Measurements from ENCODE around the gene IGHMBP2. TPM values are rescaled to one million over a fixed set of nuclear protein-coding genes. Genes with fewer than 3 reads are reported as not detected.

Gene IGHMBP2
- polyA plus RNA-seq (2013) = 6.2 and 6.6 TPM in 2 replicates

DNA sequence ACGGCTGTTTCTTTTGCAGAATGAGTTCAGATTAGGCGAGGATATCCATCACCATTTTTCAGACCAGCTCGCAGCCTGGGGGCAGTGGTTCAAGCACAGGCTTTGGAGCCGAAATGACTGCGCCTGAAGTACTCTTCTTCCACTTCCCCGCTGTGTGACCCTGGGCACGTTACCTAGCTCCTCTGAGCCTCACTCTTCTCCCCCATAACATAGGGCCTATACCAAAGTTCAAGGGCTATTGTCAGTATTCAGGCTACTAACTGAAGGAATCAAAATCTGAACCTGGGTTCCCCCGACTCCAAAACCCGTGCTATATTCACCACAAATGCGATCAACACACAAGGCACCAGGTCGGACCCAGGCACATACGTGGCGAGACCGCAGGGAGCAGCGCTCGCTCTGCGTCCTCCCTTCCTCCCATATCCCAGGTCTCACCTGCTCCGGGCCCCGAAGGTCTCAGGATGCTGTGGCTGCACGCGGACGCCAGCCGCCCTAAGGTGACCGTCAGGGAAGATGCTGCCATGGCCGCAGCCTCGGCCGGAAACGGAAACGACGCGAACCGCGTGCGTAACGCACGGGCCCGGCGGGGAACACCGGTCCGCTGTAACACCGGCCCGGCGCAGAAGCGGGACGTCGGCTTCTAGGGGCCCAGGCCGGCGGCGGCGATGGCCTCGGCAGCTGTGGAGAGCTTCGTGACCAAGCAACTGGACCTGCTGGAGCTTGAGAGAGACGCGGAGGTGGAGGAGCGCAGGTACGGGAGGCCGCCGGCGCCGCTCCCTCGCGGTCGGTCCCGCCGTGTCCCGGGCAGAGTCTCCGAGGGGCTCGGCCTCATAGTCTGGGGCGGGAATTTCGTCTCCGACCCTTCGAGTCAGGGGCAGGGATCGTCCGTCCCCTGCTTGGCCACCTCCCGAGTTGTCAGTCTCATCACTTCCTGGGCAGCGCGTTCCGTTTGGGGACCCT is at the start of gene IGHMBP2, which contains the start of gene MRPL21:
Gene IGHMBP2 (plus strand): TSS at position 604 of the 960 bp plus-strand sequence. CDS start 62 bp downstream, at position 666.
Gene MRPL21 (minus strand): TSS at position 545 of the 960 bp plus-strand sequence. CDS start 22 bp downstream, at position 523.
- WGBS (ENCODE audit: extremely low coverage, insufficient coverage, insufficient read length) = no CpG with 5 or more reads among the region's 78 CpGs
- Histone ChIP-seq H3K79me1 (ENCODE audit: low read length) (peaks cover 6% of the 10 kb centered on the region), H3K4me2 (ENCODE audit: low read length) (peak within 1 kb of the TSS; percentile 71), H2BK12ac (ENCODE audit: low read length) (no peak within 1 kb of the TSS), H2AFZ (ENCODE audit: insufficient read depth, low read length, poor library complexity) (peak within 1 kb of the TSS; percentile 97), H3K4me3 (ENCODE audit: low read depth, low read length) (peak within 1 kb of the TSS; percentile 98), H3K23ac (ENCODE audit: low read length) (peak within 1 kb of the TSS; percentile 8), H3K27me3 (ENCODE audit: insufficient read depth, low read length) (no peaks in the 10 kb centered on the region), H3K79me2 (ENCODE audit: control insufficient read depth, insufficient read depth, low read length, poor library complexity) (peaks cover 9% of the 10 kb centered on the region), H3K4me1 (ENCODE audit: control insufficient read depth in 1 of 2, insufficient read depth in 2 of 2, low read length in 2 of 2) (peaks cover 4 to 5% of the 10 kb centered on the region in 2 experiments), H3K36me3 (ENCODE audit: control insufficient read depth in 1 of 2, insufficient read depth in 2 of 2, low read length in 2 of 2) (peaks cover 9 to 16% of the 10 kb centered on the region in 2 experiments), H4K91ac (ENCODE audit: low read depth, low read length) (peak within 1 kb of the TSS; percentile 93), H4K8ac (ENCODE audit: low read depth, low read length) (peak within 1 kb of the TSS; percentile 100), H2BK120ac (ENCODE audit: insufficient read depth, low read length, poor library complexity) (peak within 1 kb of the TSS; percentile 78), H2AK5ac (ENCODE audit: low read length) (peak within 1 kb of the TSS; percentile 92), H3K14ac (ENCODE audit: low read length) (peak within 1 kb of the TSS; percentile 98), H3K4ac (ENCODE audit: low read depth, low read length) (peak within 1 kb of the TSS; percentile 95), H3K18ac (ENCODE audit: low read length) (peak within 1 kb of the TSS; percentile 94), H4K12ac (ENCODE audit: low read depth, low read length) (peak within 1 kb of the TSS; percentile 96), H3K27ac (ENCODE audit: low read depth, low read length) (no peak within 1 kb of the TSS), H3K9ac (ENCODE audit: low read length) (peak within 1 kb of the TSS; percentile 94), H3K9me3 (ENCODE audit: insufficient read depth, low read depth, low read length) (no peaks in the 10 kb centered on the region), H2BK5ac (ENCODE audit: low read depth, low read length, poor library complexity) (peak within 1 kb of the TSS; percentile 50)
- DNase-seq = peak; percentile 83 to 91

DNA sequence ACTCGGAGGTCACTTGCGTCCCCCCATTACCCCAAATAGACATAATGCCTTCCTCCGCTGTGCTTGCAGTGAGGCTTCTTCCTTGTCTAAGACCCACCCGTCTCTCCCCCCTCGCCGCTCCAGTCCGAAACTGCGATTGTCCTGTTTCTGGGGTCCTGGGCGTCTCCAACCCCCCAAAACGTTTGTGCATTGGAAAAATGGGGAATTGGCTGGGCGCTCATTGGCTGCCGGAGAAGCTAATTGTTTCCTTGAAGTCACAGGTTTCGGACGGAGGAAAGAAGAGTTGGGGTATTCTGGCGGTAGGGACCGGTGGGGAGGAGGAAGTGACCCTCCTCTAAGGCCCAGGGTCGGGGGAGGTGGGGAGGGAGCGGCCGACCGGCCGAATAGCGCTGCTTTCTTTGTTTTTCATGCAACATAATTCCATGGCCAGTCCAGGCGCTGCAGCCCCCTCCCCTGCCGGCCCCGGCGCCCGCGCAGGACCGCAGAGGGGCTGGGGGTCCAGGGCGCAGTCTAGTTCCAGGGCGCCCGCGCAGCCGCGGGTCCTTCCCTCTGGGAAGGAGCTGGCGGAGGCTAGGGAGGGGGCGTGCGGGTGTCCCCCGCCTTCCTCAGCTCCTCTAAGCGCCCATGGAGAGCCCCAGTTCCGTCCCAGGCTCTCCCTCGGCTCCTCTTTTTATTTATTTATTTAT is 49.3 kb upstream of the IGHMBP2 start:
- H3K4ac ChIP-seq (ENCODE audit: low read depth, low read length) = no peak overlapping the region
- no peak overlapping the region for H2BK120ac ChIP-seq (ENCODE audit: insufficient read depth, low read length, poor library complexity)
- H3K27ac ChIP-seq (ENCODE audit: low read depth, low read length) = no peak overlapping the region
- no peak for DNase-seq
- no peak overlapping the region for H4K12ac ChIP-seq (ENCODE audit: low read depth, low read length)
- no peaks in the 10 kb centered on the region for H3K79me2 ChIP-seq (ENCODE audit: control insufficient read depth, insufficient read depth, low read length, poor library complexity)
- peaks cover 3 to 7% of the 10 kb centered on the region in 2 experiments for H3K4me1 ChIP-seq (ENCODE audit: control insufficient read depth in 1 of 2, insufficient read depth in 2 of 2, low read length in 2 of 2)
- H2AFZ ChIP-seq (ENCODE audit: insufficient read depth, low read length, poor library complexity) = no peak overlapping the region
- no peaks in the 10 kb centered on the region for H3K79me1 ChIP-seq (ENCODE audit: low read length)
- no peak overlapping the region for H4K91ac ChIP-seq (ENCODE audit: low read depth, low read length)
- H3K36me3 ChIP-seq (ENCODE audit: control insufficient read depth in 1 of 2, insufficient read depth in 2 of 2, low read length in 2 of 2) = no peaks in the 10 kb centered on the region
- H2AK5ac ChIP-seq (ENCODE audit: low read length) = no peak overlapping the region
- H3K9me3 ChIP-seq (ENCODE audit: insufficient read depth, low read depth, low read length) = no peaks in the 10 kb centered on the region
- no peak overlapping the region for H3K14ac ChIP-seq (ENCODE audit: low read length)
- no peak overlapping the region for H3K23ac ChIP-seq (ENCODE audit: low read length)
- no peak overlapping the region for H3K18ac ChIP-seq (ENCODE audit: low read length)
- H3K9ac ChIP-seq (ENCODE audit: low read length) = no peak overlapping the region
- no peak overlapping the region for H4K8ac ChIP-seq (ENCODE audit: low read depth, low read length)
- no peak overlapping the region for H2BK5ac ChIP-seq (ENCODE audit: low read depth, low read length, poor library complexity)
- H3K4me3 ChIP-seq (ENCODE audit: low read depth, low read length) = no peak overlapping the region
- H2BK12ac ChIP-seq (ENCODE audit: low read length) = no peak overlapping the region
- H3K27me3 ChIP-seq (ENCODE audit: insufficient read depth, low read length) = peaks cover 12% of the 10 kb centered on the region
- WGBS (ENCODE audit: extremely low coverage, insufficient coverage, insufficient read length) = no CpG with 5 or more reads among the region's 42 CpGs
- H3K4me2 ChIP-seq (ENCODE audit: low read length) = peak overlapping the region; percentile 75

DNA sequence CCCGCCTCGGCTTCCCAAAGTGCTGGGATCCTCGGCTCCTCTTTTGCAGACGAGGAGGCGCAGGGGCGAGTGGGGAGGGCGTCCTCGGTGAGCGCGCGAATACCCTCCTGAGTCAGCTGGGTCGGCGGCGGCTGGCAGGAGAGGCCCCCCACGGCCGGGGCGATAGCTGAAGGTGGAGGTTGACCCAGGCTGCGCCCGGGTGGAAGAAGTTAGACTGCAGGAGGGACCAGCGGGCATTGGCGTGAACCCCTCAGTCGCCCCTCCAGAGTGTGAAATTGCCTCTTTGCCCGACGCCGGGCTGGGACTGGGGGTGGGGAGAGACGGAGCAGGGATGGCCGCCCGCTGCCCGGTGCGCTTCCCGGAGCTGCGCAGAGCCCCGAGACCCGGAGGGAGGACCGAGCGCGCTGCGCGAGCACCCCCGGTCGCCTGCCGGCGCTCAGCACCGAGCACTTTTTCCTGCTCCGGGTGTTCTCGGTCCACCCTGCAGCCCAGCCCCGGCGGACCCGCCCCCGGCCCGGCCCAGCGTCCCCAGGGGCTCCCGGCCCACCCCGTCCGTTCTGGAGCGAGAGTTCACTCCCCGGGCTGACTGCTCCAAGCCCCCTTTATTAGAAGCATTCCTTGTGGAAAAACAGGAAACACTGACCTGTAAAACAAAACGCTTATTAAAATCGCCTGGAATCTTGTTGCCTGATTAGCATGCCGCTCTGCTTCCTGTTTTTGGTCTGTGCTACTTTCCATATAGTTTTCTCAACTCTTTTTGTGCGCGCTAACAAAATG is 48.3 kb upstream of the IGHMBP2 start:
- no peak overlapping the region for H2AK5ac ChIP-seq (ENCODE audit: low read length)
- no peak overlapping the region for H4K12ac ChIP-seq (ENCODE audit: low read depth, low read length)
- H3K4me2 ChIP-seq (ENCODE audit: low read length) = peak overlapping the region; percentile 75
- H4K91ac ChIP-seq (ENCODE audit: low read depth, low read length) = no peak overlapping the region
- WGBS (ENCODE audit: extremely low coverage, insufficient coverage, insufficient read length) = no CpG with 5 or more reads among the region's 62 CpGs
- no peaks in the 10 kb centered on the region for H3K79me2 ChIP-seq (ENCODE audit: control insufficient read depth, insufficient read depth, low read length, poor library complexity)
- no peaks in the 10 kb centered on the region for H3K36me3 ChIP-seq (ENCODE audit: control insufficient read depth in 1 of 2, insufficient read depth in 2 of 2, low read length in 2 of 2)
- peak overlapping the region; percentile 56 for H2AFZ ChIP-seq (ENCODE audit: insufficient read depth, low read length, poor library complexity)
- no peak overlapping the region for H2BK5ac ChIP-seq (ENCODE audit: low read depth, low read length, poor library complexity)
- H3K79me1 ChIP-seq (ENCODE audit: low read length) = no peaks in the 10 kb centered on the region
- H3K27ac ChIP-seq (ENCODE audit: low read depth, low read length) = no peak overlapping the region
- DNase-seq = peak in 1 of 2 donors; percentile 63
- no peak overlapping the region for H3K14ac ChIP-seq (ENCODE audit: low read length)
- peak overlapping the region; percentile 8 for H4K8ac ChIP-seq (ENCODE audit: low read depth, low read length)
- H3K4ac ChIP-seq (ENCODE audit: low read depth, low read length) = no peak overlapping the region
- no peak overlapping the region for H3K23ac ChIP-seq (ENCODE audit: low read length)
- H3K27me3 ChIP-seq (ENCODE audit: insufficient read depth, low read length) = peaks cover 12% of the 10 kb centered on the region
- peaks cover 3 to 7% of the 10 kb centered on the region in 2 experiments for H3K4me1 ChIP-seq (ENCODE audit: control insufficient read depth in 1 of 2, insufficient read depth in 2 of 2, low read length in 2 of 2)
- no peak overlapping the region for H3K9ac ChIP-seq (ENCODE audit: low read length)
- H3K18ac ChIP-seq (ENCODE audit: low read length) = no peak overlapping the region
- no peaks in the 10 kb centered on the region for H3K9me3 ChIP-seq (ENCODE audit: insufficient read depth, low read depth, low read length)
- H2BK120ac ChIP-seq (ENCODE audit: insufficient read depth, low read length, poor library complexity) = no peak overlapping the region
- H3K4me3 ChIP-seq (ENCODE audit: low read depth, low read length) = peak overlapping the region; percentile 55
- no peak overlapping the region for H2BK12ac ChIP-seq (ENCODE audit: low read length)
